HepG2 (cell line): Measurements from ENCODE around the gene CCNYL1. TPM values are rescaled to one million over a fixed set of nuclear protein-coding genes. Genes with fewer than 3 reads are reported as not detected.
A peak's percentile ranks its signal among the peaks of the same experiment; 100 is the strongest.

ENCODE experiments used
- GATAD2A ChIP-seq: IDR thresholded peaks from 2 replicates; pipeline ENCODE4 v1.6.1; 2016
- HIVEP1 ChIP-seq: sonication (generic); formaldehyde crosslinking; IDR thresholded peaks from 2 replicates; pipeline ENCODE4 v1.4.0; 2020; ENCODE audit warnings: mild to moderate bottlenecking, missing genetic modification reagents
- HNRNPUL1 ChIP-seq: fragments of 200-400 bp; formaldehyde crosslinking; IDR thresholded peaks from 2 replicates; pipeline ENCODE4 v1.6.1; 2017; ENCODE audit warnings: low read depth, mild to moderate bottlenecking, low read length, moderate library complexity
- HOXD1 ChIP-seq: sonication (generic); formaldehyde crosslinking; IDR thresholded peaks from 2 replicates; pipeline ENCODE4 v1.5.0; 2020; ENCODE audit warnings: missing genetic modification reagents
- JUN ChIP-seq: sonication (generic); formaldehyde crosslinking; IDR thresholded peaks from 2 replicates; pipeline ENCODE4 v1.4.0; 2020; ENCODE audit warnings: mild to moderate bottlenecking, missing genetic modification reagents
- SNAPC2 ChIP-seq: sonication (generic); formaldehyde crosslinking; IDR thresholded peaks from 2 replicates; pipeline ENCODE4 v1.8.1; 2022; ENCODE audit warnings: mild to moderate bottlenecking, missing genetic modification reagents
- TFDP2 ChIP-seq: sonication (generic); formaldehyde crosslinking; IDR thresholded peaks from 2 replicates; pipeline ENCODE4 v1.4.0; 2020; ENCODE audit warnings: missing genetic modification reagents
- ZBTB20 ChIP-seq: sonication (generic); formaldehyde crosslinking; IDR thresholded peaks from 2 replicates; pipeline ENCODE4 v1.8.1; 2023; ENCODE audit warnings: missing genetic modification reagents, low read depth, mild to moderate bottlenecking, borderline replicate concordance
- ZC3H4 ChIP-seq: sonication (generic); formaldehyde crosslinking; IDR thresholded peaks from 2 replicates; pipeline ENCODE4 v1.4.0; 2020; ENCODE audit warnings: missing genetic modification reagents, borderline replicate concordance
- ZGPAT ChIP-seq: IDR thresholded peaks from 2 replicates; pipeline ENCODE4 v1.6.1; 2016; ENCODE audit warnings: mild to moderate bottlenecking
- ZNF253 ChIP-seq: sonication (generic); formaldehyde crosslinking; IDR thresholded peaks from 2 replicates; pipeline ENCODE4 v1.8.0; 2022; ENCODE audit warnings: mild to moderate bottlenecking, missing genetic modification reagents, borderline replicate concordance
- ZNF263 ChIP-seq: sonication (generic); formaldehyde crosslinking; IDR thresholded peaks from 2 replicates; pipeline ENCODE4 v1.4.0; 2020; ENCODE audit warnings: missing genetic modification reagents
- ZNF296 ChIP-seq: sonication (generic); formaldehyde crosslinking; conservative IDR thresholded peaks from 2 replicates; pipeline ENCODE4 v1.5.0; 2020; ENCODE audit warnings: mild to moderate bottlenecking, missing genetic modification reagents
- ZNF484 ChIP-seq: sonication (generic); formaldehyde crosslinking; IDR thresholded peaks from 2 replicates; pipeline ENCODE4 v1.5.1; 2020; ENCODE audit warnings: mild to moderate bottlenecking, low read depth, missing genetic modification reagents, borderline replicate concordance
- ZNF547 ChIP-seq: sonication (generic); formaldehyde crosslinking; IDR thresholded peaks from 2 replicates; pipeline ENCODE4 v1.5.1; 2020; ENCODE audit warnings: mild to moderate bottlenecking, missing genetic modification reagents
- ZNF572 ChIP-seq: sonication (generic); formaldehyde crosslinking; IDR thresholded peaks from 2 replicates; pipeline ENCODE4 v1.5.1; 2020; ENCODE audit warnings: mild to moderate bottlenecking, missing genetic modification reagents
- ZNF891 ChIP-seq: sonication (generic); formaldehyde crosslinking; IDR thresholded peaks from 2 replicates; pipeline ENCODE4 v1.5.0; 2020; ENCODE audit warnings: mild to moderate bottlenecking, missing genetic modification reagents
- ZSCAN22 ChIP-seq: sonication (generic); formaldehyde crosslinking; IDR thresholded peaks from 2 replicates; pipeline ENCODE4 v1.4.0; 2020; ENCODE audit warnings: mild to moderate bottlenecking, missing genetic modification reagents
- polyA plus RNA-seq, 8 experiments: library from polyadenylated mRNA; depleted of rRNA in 3 of 8; stranded (reverse) in 7 of 8; unstranded in 1 of 8; fragments of >200 nt; fragmentation: Illumina TruSeq in 4 of 8; extraction: Trizol in 4 of 8; gene quantifications; 2 replicates each; pipeline versions ENCODE4 v1.2.1 to v1.2.3, GENCODE V29; 2011 to 2016; ENCODE audit warnings: low read depth in 4 of 8, missing spikeins in 1 of 8, mixed read lengths in 1 of 8; ENCODE audit not compliant: insufficient read depth in 1 of 8
- total RNA-seq, 5 experiments: library from RNA; depleted of rRNA; stranded (reverse); fragments of >200 nt; fragmentation: Illumina TruSeq; extraction: Trizol; gene quantifications; 2 replicates each; pipeline ENCODE4 v1.2.3, GENCODE V29; 2016; ENCODE audit warnings: low read depth in 1 of 5
- TF ChIP-seq, protein P1 (sequence below): sonication (generic); formaldehyde crosslinking; IDR thresholded peaks from 2 replicates; pipeline ENCODE4 v1.5.1; 2020; ENCODE audit warnings: missing genetic modification reagents, mild to moderate bottlenecking, borderline replicate concordance
- TF ChIP-seq, protein P2 (sequence below): sonication (generic); formaldehyde crosslinking; IDR thresholded peaks from 2 replicates; pipeline ENCODE4 v1.4.0; 2020; ENCODE audit warnings: low read depth, missing genetic modification reagents

CCNYL1 gene
- total and polyA plus RNA-seq, 2 of the 13 experiments (the other 11 are each of a cell fraction or from before 2014, with no cell fraction given): 12.5 to 16.2 TPM

DNA sequence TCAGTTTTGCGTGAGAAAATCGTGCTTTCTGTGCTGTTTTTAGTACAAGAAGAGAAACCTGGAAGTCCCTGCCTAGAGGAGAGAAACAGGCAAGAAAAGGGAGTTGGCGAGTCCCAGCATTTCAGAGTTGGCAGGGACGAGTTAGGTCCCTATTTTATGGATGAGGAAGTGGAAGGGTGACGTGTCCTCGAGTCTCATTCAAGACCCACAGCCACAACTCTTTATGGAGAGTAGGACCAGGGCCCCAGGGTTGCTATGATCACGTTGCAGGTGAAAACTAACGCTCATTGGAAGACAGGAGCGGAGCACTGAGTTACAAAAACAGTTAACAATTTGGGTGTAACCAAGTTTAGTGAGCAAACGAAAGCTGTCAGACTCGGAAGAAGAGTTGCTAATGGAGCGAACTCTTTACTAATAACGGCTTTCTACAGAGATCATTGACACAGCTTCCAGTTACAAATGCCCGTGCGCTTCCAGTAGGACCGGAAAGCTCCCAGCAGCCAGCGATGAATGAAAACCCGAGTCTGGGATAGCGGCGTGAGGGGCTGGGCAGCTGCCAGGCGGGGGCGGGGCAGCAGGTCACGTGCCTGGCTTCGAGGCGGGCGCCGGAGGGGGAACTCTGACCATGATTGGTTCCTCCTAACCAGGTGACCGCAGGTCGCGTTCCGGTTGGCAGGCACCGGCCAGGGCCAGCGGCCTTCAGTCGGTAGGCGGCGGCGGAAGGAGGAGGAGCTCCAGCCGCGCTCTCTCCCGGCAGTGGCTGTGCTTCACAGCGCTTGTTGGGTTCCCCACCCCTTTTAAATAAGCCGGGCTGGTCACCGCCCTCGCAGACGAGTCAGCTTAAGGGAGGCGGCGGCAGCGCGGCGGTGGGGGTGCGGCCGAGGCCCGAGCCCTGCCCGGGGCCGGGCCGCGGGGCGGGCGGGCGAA lies at the start of gene CCNYL1 (continued):
- TF ChIP-seq ZGPAT (CRISPR knock-in tag) (peak; percentile 87), HIVEP1 (CRISPR knock-in tag) (peak; percentile 24; the same call in 1 of the 2 replicates), ZNF547 (CRISPR knock-in tag) (peak; percentile 57), GATAD2A (CRISPR knock-in tag) (peak; percentile 37), ZC3H4 (CRISPR knock-in tag) (no peak; the same call in 1 of the 2 replicates), ZNF572 (CRISPR knock-in tag) (no peak), ZNF263 (CRISPR knock-in tag) (peak; percentile 21; the same call in 1 of the 2 replicates), ZBTB20 (CRISPR knock-in tag) (peak; percentile 22; the same call in 1 of the 2 replicates), ZSCAN22 (CRISPR knock-in tag) (no peak), HNRNPUL1 (no peak), HOXD1 (CRISPR knock-in tag) (peak; percentile 59; the same call in 1 of the 2 replicates), ZNF891 (CRISPR knock-in tag) (no peak), ZNF296 (CRISPR knock-in tag) (no peak), ZNF253 (CRISPR knock-in tag) (no peak), ZNF484 (CRISPR knock-in tag) (no peak), JUN (CRISPR knock-in tag) (0 out of 2 replicates have a peak, but pooled peaks have one; percentile 39), TFDP2 (CRISPR knock-in tag) (peak; percentile 83), SNAPC2 (CRISPR knock-in tag) (peak; percentile 50; the same call in 1 of the 2 replicates)
- TF ChIP-seq, protein P1, sequence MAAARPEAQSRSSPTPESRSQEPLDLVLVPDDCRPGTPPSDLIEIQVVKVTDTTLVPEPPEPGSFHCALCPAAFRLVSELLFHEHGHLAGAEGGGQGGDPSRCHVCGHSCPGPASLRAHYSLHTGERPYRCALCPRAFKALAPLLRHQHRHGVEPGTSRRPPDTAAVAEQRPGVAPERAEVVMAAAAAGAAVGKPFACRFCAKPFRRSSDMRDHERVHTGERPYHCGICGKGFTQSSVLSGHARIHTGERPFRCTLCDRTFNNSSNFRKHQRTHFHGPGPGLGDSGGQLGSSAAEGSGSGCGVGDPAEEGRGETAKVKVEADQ (CRISPR knock-in tag): no peak
- TF ChIP-seq, protein P2, sequence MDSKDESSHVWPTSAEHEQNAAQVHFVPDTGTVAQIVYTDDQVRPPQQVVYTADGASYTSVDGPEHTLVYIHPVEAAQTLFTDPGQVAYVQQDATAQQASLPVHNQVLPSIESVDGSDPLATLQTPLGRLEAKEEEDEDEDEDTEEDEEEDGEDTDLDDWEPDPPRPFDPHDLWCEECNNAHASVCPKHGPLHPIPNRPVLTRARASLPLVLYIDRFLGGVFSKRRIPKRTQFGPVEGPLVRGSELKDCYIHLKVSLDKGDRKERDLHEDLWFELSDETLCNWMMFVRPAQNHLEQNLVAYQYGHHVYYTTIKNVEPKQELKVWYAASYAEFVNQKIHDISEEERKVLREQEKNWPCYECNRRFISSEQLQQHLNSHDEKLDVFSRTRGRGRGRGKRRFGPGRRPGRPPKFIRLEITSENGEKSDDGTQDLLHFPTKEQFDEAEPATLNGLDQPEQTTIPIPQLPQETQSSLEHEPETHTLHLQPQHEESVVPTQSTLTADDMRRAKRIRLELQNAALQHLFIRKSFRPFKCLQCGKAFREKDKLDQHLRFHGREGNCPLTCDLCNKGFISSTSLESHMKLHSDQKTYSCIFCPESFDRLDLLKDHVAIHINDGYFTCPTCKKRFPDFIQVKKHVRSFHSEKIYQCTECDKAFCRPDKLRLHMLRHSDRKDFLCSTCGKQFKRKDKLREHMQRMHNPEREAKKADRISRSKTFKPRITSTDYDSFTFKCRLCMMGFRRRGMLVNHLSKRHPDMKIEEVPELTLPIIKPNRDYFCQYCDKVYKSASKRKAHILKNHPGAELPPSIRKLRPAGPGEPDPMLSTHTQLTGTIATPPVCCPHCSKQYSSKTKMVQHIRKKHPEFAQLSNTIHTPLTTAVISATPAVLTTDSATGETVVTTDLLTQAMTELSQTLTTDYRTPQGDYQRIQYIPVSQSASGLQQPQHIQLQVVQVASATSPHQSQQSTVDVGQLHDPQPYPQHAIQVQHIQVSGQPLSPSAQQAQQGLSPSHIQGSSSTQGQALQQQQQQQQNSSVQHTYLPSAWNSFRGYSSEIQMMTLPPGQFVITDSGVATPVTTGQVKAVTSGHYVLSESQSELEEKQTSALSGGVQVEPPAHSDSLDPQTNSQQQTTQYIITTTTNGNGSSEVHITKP: peak; percentile 56; the same call in 1 of the 2 replicates
